SK-N-SH (cell line): ENCODE data around the gene LARP6.

ENCODE experiments used
- CTCF ChIP-seq: fragments of 200-600 bp; sonication (generic); IDR thresholded peaks from 2 replicates; pipeline ENCODE4 v1.6.1; 2017; ENCODE audit warnings: antibody characterized with exemption, mild to moderate bottlenecking, moderate library complexity
- EZH2phosphoT487 ChIP-seq: fragments of 200-600 bp; sonication (generic); IDR thresholded peaks from 2 replicates; pipeline ENCODE4 v1.6.1; 2017; ENCODE audit warnings: low read depth, mixed run types, mild to moderate bottlenecking, antibody characterized with exemption, moderate library complexity, borderline replicate concordance
- FOXM1 ChIP-seq: IDR thresholded peaks from 2 replicates; pipeline ENCODE4 v1.4.0; 2012; ENCODE audit warnings: low read depth, mild to moderate bottlenecking
- JUND ChIP-seq: IDR thresholded peaks from 2 replicates; pipeline ENCODE4 v1.4.0; 2012
- MAX ChIP-seq: IDR thresholded peaks from 2 replicates; pipeline ENCODE4 v1.4.0; 2012; ENCODE audit warnings: low read depth
- MXI1 ChIP-seq: IDR thresholded peaks from 2 replicates; pipeline ENCODE4 v1.6.1; 2012; ENCODE audit warnings: mild to moderate bottlenecking, low read depth, low read length, improper control_type of control experiment
- NFIC ChIP-seq: IDR thresholded peaks from 2 replicates; pipeline ENCODE4 v1.4.0; 2012; ENCODE audit warnings: borderline replicate concordance
- RAD21 ChIP-seq: IDR thresholded peaks from 2 replicates; pipeline ENCODE4 v1.6.1; 2012; ENCODE audit warnings: mild to moderate bottlenecking, low read length
- TCF12 ChIP-seq: IDR thresholded peaks from 2 replicates; pipeline ENCODE4 v1.4.0; 2012
- USF1 ChIP-seq: IDR thresholded peaks from 2 replicates; pipeline ENCODE4 v1.4.0; 2012; ENCODE audit warnings: low read depth, borderline replicate concordance
- USF2 ChIP-seq: fragments of 150-350 bp; IDR thresholded peaks from 2 replicates; pipeline ENCODE4 v1.6.1; 2017; ENCODE audit warnings: antibody characterized with exemption, low read length, low read depth, borderline replicate concordance

GRCh38 chr15:70873232-70874054, 19.5 kb upstream of the LARP6 start:
- no peak for TF ChIP-seq CTCF
- TF ChIP-seq USF2 = no peak
- no peak for TF ChIP-seq TCF12
- TF ChIP-seq USF1 = no peak
- TF ChIP-seq JUND = no peak
- TF ChIP-seq MXI1 = no peak
- no peak for TF ChIP-seq NFIC
- TF ChIP-seq RAD21 = no peak
- TF ChIP-seq EZH2phosphoT487 = no peak
- TF ChIP-seq MAX = no peak
- no peak for TF ChIP-seq FOXM1
